SU-DHL-6 (cell line): Measurements from ENCODE around the gene ITPR2.

Source experiments
- H2AFZ ChIP-seq: fragments of 200-600 bp; sonication (generic); 2 replicates; pipeline ENCODE4 v1.6.1; 2014; ENCODE audit warnings: low read depth, mild to moderate bottlenecking, moderate library complexity, mixed read lengths, antibody characterized with exemption, low read length; ENCODE audit not compliant: severe bottlenecking
- H3F3A ChIP-seq: fragments of 200-600 bp; shearing (Covaris generic); 2 replicates; pipeline ENCODE4 v1.6.0; 2016; ENCODE audit warnings: antibody characterized with exemption, mild to moderate bottlenecking; ENCODE audit not compliant: insufficient read depth
- H3K27ac ChIP-seq: fragments of 200-600 bp; sonication (generic); 2 replicates; pipeline ENCODE4 v1.5.1; 2016; ENCODE audit warnings: low read depth, mild to moderate bottlenecking, low read length, moderate library complexity, mixed read lengths
- H3K27me3 ChIP-seq: fragments of 200-600 bp; sonication (generic), shearing (Covaris generic); 2 replicates; pipeline ENCODE4 v1.6.0; 2014; ENCODE audit warnings: mild to moderate bottlenecking, low read length
- H3K36me3 ChIP-seq: fragments of 200-600 bp; sonication (generic); 2 replicates; pipeline ENCODE4 v1.6.1; 2014; ENCODE audit warnings: mild to moderate bottlenecking, low read length, mixed read lengths
- H3K4me2 ChIP-seq: fragments of 300-600, 200-600 bp; shearing (Covaris generic), sonication (generic); 2 replicates; pipeline ENCODE4 v1.6.0; 2014; ENCODE audit warnings: low read length, low read depth, mild to moderate bottlenecking; ENCODE audit not compliant: poor library complexity, severe bottlenecking
- H3K4me3 ChIP-seq: fragments of 200-600 bp; sonication (generic); 2 replicates; pipeline ENCODE4 v1.5.1; 2014; ENCODE audit warnings: antibody characterized with exemption, low read length, mild to moderate bottlenecking, mixed read lengths; ENCODE audit not compliant: insufficient read depth, poor library complexity, severe bottlenecking
- H3K79me2 ChIP-seq: fragments of 200-600 bp; sonication (generic); 2 replicates; pipeline ENCODE4 v1.6.1; 2014; ENCODE audit warnings: mild to moderate bottlenecking, low read length, moderate library complexity; ENCODE audit not compliant: insufficient read depth
- H3K9ac ChIP-seq: fragments of 200-600 bp; sonication (generic); 2 replicates; pipeline ENCODE4 v1.7.0; 2014; ENCODE audit warnings: mild to moderate bottlenecking, low read length
- H3K9me2 ChIP-seq: fragments of 200-600 bp; sonication (generic); replicated peaks from 2 replicates; pipeline ENCODE4 v1.6.1; 2014; ENCODE audit warnings: low read length; ENCODE audit not compliant: insufficient read depth
- H3K9me3 ChIP-seq: fragments of 200-600 bp; sonication (generic); 2 replicates; pipeline ENCODE4 v1.6.1; 2014; ENCODE audit warnings: low read length, mixed read lengths; ENCODE audit not compliant: insufficient read depth
- H4K20me1 ChIP-seq: fragments of 200-600 bp; sonication (generic); 2 replicates; pipeline ENCODE4 v1.6.1; 2014; ENCODE audit warnings: low read depth, mild to moderate bottlenecking, antibody characterized with exemption, low read length, moderate library complexity, mixed read lengths
- CTCF ChIP-seq: fragments of 200-600 bp; sonication (generic); IDR thresholded peaks from one replicate; pipeline ENCODE4 v1.5.1; 2017; ENCODE audit warnings: antibody characterized with exemption, mild to moderate bottlenecking, low read length, moderate library complexity; ENCODE audit not compliant: insufficient read depth, poor library complexity, severe bottlenecking
- EZH2phosphoT487 ChIP-seq: fragments of 200-600 bp; sonication (generic), shearing (Covaris generic); conservative IDR thresholded peaks from 2 replicates; pipeline ENCODE4 v1.6.1; 2018; ENCODE audit warnings: mild to moderate bottlenecking, antibody characterized with exemption, low read length, moderate library complexity, mixed read lengths

The ITPR2 gene

GRCh38 chr12:26848156-26848825, 15.3 kb upstream of the ITPR2 start:
- Histone ChIP-seq H3K4me2 (no peak overlapping the region), H3K36me3 (no peaks in the 10 kb centered on the region), H2AFZ (no peak overlapping the region), H3K79me2 (no peaks in the 10 kb centered on the region), H3K27ac (no peak overlapping the region), H3K9ac (no peak overlapping the region), H3K4me3 (no peak overlapping the region), H4K20me1 (no peaks in the 10 kb centered on the region), H3K9me3 (no peaks in the 10 kb centered on the region), H3K9me2 (no peaks in the 10 kb centered on the region), H3K27me3 (no peaks in the 10 kb centered on the region), H3F3A (no peaks in the 10 kb centered on the region)
- TF ChIP-seq CTCF, result no peak
- no peak for TF ChIP-seq EZH2phosphoT487

- TF ChIP-seq CTCF (no peak), EZH2phosphoT487 (no peak)
- Histone ChIP-seq H3K4me2 (no peak overlapping the region), H3K4me3 (no peak overlapping the region), H3K27me3 (no peaks in the 10 kb centered on the region), H3K79me2 (no peaks in the 10 kb centered on the region), H4K20me1 (no peaks in the 10 kb centered on the region), H3K9me2 (no peaks in the 10 kb centered on the region), H3K9me3 (no peaks in the 10 kb centered on the region), H3K36me3 (no peaks in the 10 kb centered on the region), H3F3A (no peaks in the 10 kb centered on the region), H3K9ac (no peak overlapping the region), H3K27ac (no peak overlapping the region), H2AFZ (no peak overlapping the region)
Observed at GRCh38 chr12:26847431-26847830, 14.4 kb upstream of the ITPR2 start.

GRCh38 chr12:26846416-26846815, 13.4 kb upstream of the ITPR2 start:
- H2AFZ ChIP-seq, result peak overlapping the region; percentile 52
- no peaks in the 10 kb centered on the region for H3K9me3 ChIP-seq
- no peak overlapping the region for H3K27ac ChIP-seq
- no peaks in the 10 kb centered on the region for H4K20me1 ChIP-seq
- H3K4me3 ChIP-seq, result no peak overlapping the region
- H3K9me2 ChIP-seq, result no peaks in the 10 kb centered on the region
- no peaks in the 10 kb centered on the region for H3K36me3 ChIP-seq
- H3K79me2 ChIP-seq, result no peaks in the 10 kb centered on the region
- peak overlapping the region; percentile 45 for H3K4me2 ChIP-seq
- TF ChIP-seq EZH2phosphoT487 (no peak), CTCF (no peak)
- H3F3A ChIP-seq, result no peaks in the 10 kb centered on the region
- H3K9ac ChIP-seq, result no peak overlapping the region
- H3K27me3 ChIP-seq, result no peaks in the 10 kb centered on the region
